ENCODE results near the gene WWOX. TPM values are rescaled to one million over a fixed set of nuclear protein-coding genes. Genes with fewer than 3 reads are reported as not detected.

The WWOX gene
- polyA plus RNA-seq, 1 donor (not counting 4 experiments of a cell fraction or from before 2014, with no cell fraction given), result 5.1 TPM

DNA sequence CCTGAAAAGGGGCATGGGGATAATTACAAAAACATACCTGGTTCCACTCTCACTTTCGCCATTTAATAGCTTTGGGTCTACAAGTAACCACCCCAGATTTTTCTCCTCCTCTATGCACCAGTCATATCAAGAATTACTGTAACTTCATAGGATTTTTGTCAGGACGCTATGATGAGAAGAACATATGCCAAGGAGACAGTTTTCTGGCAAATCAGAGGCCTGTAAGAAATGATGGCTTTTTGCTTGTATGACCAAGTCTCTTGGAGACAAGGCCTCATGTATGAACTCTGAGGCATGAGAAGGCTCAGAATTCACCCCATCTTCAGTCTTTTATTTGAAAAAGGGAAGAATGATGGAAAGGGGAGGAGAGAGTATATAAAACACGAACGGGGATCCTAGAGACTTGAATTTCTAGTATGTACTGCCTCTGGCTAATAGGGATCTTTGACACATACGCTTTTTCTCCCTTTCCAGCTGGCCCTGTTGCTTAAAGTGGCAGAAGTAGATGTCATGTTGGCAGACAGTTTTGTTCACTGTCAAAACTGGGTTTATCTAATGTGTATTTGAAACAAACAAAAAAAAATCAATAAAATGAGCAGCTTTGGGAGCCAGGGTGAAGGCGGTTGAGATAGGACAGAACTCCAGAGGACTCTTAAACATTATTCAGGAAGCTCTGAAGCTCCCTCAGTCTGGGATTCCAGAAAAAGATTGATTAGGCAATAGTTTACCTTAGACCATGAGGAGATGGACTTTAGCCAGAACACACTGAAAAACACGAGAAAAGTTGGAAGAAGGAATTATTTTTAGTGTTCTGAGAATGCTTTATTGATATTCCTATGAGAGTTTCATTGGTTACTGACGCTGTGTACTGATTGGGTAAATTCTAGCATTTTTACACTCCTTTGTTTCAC is 656.6 kb downstream of the WWOX start:
- DNase-seq (ENCODE audit: low read depth, low spot score) (no peak), FAIRE-seq (no peak)
- Histone ChIP-seq H3K36me3 (ENCODE audit: control insufficient read depth in 2 of 2, extremely low read depth in 1 of 2, insufficient read depth in 2 of 2, low read length in 2 of 2) (no peaks in the 10 kb centered on the region), H3K27ac (ENCODE audit: control insufficient read depth, insufficient read depth, low read length) (no peak overlapping the region), H4K20me1 (ENCODE audit: control insufficient read depth, extremely low read depth, insufficient read depth, low read length) (no peaks in the 10 kb centered on the region), H3K79me2 (ENCODE audit: control insufficient read depth, insufficient read depth, low read length) (no peaks in the 10 kb centered on the region), H3K4me1 (ENCODE audit: control insufficient read depth, extremely low read depth, insufficient read depth, low read length) (no peaks in the 10 kb centered on the region), H3K27me3 (ENCODE audit: control insufficient read depth, extremely low read depth, insufficient read depth, low read length) (no peaks in the 10 kb centered on the region), H3K9ac (ENCODE audit: control insufficient read depth, extremely low read depth, insufficient read depth, low read length) (no peak overlapping the region), H3K9me1 (ENCODE audit: control insufficient read depth, extremely low read depth, insufficient read depth, low read length) (no peaks in the 10 kb centered on the region), H3K9me3 (ENCODE audit: control insufficient read depth, low read depth, low read length) (no peaks in the 10 kb centered on the region), H3K4me2 (ENCODE audit: control insufficient read depth, extremely low read depth, insufficient read depth, low read depth, low read length) (no peak overlapping the region), H2AFZ (ENCODE audit: control insufficient read depth, low read length) (no peak overlapping the region), H3K4me3 (ENCODE audit: control insufficient read depth in 2 of 3, extremely low read depth in 1 of 3, insufficient read depth in 2 of 3, low read depth in 1 of 3, low read length in 3 of 3) (no peak overlapping the region)
- TF ChIP-seq EZH2 (IDR thresholded peaks at IDR 0.05; ENCODE audit: low read length), result no peak
- TF ChIP-seq, protein P1, sequence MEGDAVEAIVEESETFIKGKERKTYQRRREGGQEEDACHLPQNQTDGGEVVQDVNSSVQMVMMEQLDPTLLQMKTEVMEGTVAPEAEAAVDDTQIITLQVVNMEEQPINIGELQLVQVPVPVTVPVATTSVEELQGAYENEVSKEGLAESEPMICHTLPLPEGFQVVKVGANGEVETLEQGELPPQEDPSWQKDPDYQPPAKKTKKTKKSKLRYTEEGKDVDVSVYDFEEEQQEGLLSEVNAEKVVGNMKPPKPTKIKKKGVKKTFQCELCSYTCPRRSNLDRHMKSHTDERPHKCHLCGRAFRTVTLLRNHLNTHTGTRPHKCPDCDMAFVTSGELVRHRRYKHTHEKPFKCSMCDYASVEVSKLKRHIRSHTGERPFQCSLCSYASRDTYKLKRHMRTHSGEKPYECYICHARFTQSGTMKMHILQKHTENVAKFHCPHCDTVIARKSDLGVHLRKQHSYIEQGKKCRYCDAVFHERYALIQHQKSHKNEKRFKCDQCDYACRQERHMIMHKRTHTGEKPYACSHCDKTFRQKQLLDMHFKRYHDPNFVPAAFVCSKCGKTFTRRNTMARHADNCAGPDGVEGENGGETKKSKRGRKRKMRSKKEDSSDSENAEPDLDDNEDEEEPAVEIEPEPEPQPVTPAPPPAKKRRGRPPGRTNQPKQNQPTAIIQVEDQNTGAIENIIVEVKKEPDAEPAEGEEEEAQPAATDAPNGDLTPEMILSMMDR (optimal IDR thresholded peaks at IDR 0.05 in 1 of 3, IDR thresholded peaks at IDR 0.05 in 1 of 3, conservative IDR thresholded peaks at IDR 0.05 in 1 of 3; ENCODE audit: extremely low read depth in 1 of 3, insufficient read depth in 2 of 3, low read length in 3 of 3), result no peak
- dilution Hi-C loops (cut with MboI; ENCODE audit: extremely low pct_ligation_motif_present, low sequenced_read_pairs), result no loop called here

DNA sequence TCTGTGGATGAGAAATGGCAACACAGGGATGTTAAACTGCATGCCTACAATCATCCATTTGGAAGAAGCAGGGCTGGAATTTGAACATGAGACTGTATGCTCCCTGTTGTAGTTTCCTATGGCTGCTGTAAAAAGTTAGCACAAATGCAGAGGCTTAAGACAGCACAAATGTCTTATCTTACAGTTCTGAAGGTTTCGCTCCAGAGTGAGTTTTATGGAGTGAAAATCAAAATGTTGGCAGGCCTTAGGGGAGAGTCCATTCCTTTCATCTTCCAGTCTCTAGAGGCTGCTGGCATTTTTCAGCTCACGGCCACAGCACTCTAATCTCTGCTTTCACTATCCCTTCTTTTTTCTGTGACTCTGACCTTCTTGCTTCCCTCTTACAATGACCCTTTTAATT is 660.1 kb downstream of the WWOX start:
- Histone ChIP-seq H3K27me3 (ENCODE audit: control insufficient read depth, extremely low read depth, insufficient read depth, low read length) (no peaks in the 10 kb centered on the region), H3K4me1 (ENCODE audit: control insufficient read depth, extremely low read depth, insufficient read depth, low read length) (no peaks in the 10 kb centered on the region), H3K9ac (ENCODE audit: control insufficient read depth, extremely low read depth, insufficient read depth, low read length) (no peak overlapping the region), H4K20me1 (ENCODE audit: control insufficient read depth, extremely low read depth, insufficient read depth, low read length) (no peaks in the 10 kb centered on the region), H3K9me3 (ENCODE audit: control insufficient read depth, low read depth, low read length) (no peaks in the 10 kb centered on the region), H3K27ac (ENCODE audit: control insufficient read depth, insufficient read depth, low read length) (no peak overlapping the region), H3K36me3 (ENCODE audit: control insufficient read depth in 2 of 2, extremely low read depth in 1 of 2, insufficient read depth in 2 of 2, low read length in 2 of 2) (no peaks in the 10 kb centered on the region), H3K9me1 (ENCODE audit: control insufficient read depth, extremely low read depth, insufficient read depth, low read length) (no peaks in the 10 kb centered on the region), H3K4me2 (ENCODE audit: control insufficient read depth, extremely low read depth, insufficient read depth, low read depth, low read length) (no peak overlapping the region), H3K79me2 (ENCODE audit: control insufficient read depth, insufficient read depth, low read length) (no peaks in the 10 kb centered on the region), H3K4me3 (ENCODE audit: control insufficient read depth in 2 of 3, extremely low read depth in 1 of 3, insufficient read depth in 2 of 3, low read depth in 1 of 3, low read length in 3 of 3) (no peak overlapping the region), H2AFZ (ENCODE audit: control insufficient read depth, low read length) (no peak overlapping the region)
- dilution Hi-C loops (cut with MboI; ENCODE audit: extremely low pct_ligation_motif_present, low sequenced_read_pairs), result no loop called here
- FAIRE-seq, result no peak
- no peak for TF ChIP-seq EZH2 (IDR thresholded peaks at IDR 0.05; ENCODE audit: low read length)
- TF ChIP-seq, protein P1 (optimal IDR thresholded peaks at IDR 0.05 in 1 of 3, IDR thresholded peaks at IDR 0.05 in 1 of 3, conservative IDR thresholded peaks at IDR 0.05 in 1 of 3; ENCODE audit: extremely low read depth in 1 of 3, insufficient read depth in 2 of 3, low read length in 3 of 3), result no peak
- no peak for DNase-seq (ENCODE audit: low read depth, low spot score)

Measured in keratinocyte (primary cell).